K562 (cell line): Measurements from ENCODE around the gene TBP. TPM values are rescaled to one million over a fixed set of nuclear protein-coding genes. Genes with fewer than 3 reads are reported as not detected.

Source experiments
- ADNP ChIP-seq: fragments of 200-800 bp; sonication (Bioruptor generic); IDR thresholded peaks from 2 replicates; pipeline ENCODE4 v1.6.1; 2016; ENCODE audit warnings: missing genetic modification characterization, missing compliant biosample characterization
- ARID3B ChIP-seq: fragments of 250-450 bp; sonication (Bioruptor Pico); IDR thresholded peaks from 2 replicates; pipeline ENCODE4 v1.4.0; 2020; ENCODE audit warnings: borderline replicate concordance
- BDP1 ChIP-seq: IDR thresholded peaks from 3 replicates; pipeline ENCODE4 v1.6.1; 2011; ENCODE audit not compliant: insufficient read length, insufficient read depth
- FOXJ3 ChIP-seq: sonication (generic); formaldehyde crosslinking; IDR thresholded peaks from 2 replicates; pipeline ENCODE4 v1.4.0; 2020; ENCODE audit warnings: mild to moderate bottlenecking, missing genetic modification reagents
- FUS ChIP-seq: fragments of 200-400 bp; formaldehyde crosslinking; optimal IDR thresholded peaks from 2 replicates; pipeline ENCODE3; 2017; ENCODE audit warnings: low read depth, low read length
- HMGN3 ChIP-seq: IDR thresholded peaks from 2 replicates; pipeline ENCODE4 v1.6.1; 2011; ENCODE audit warnings: borderline replicate concordance, low read depth, mild to moderate bottlenecking, mixed read lengths, low read length; ENCODE audit not compliant: insufficient read length; ENCODE audit errors: extremely low read depth
- NCOA6 ChIP-seq: fragments of 450-650 bp; IDR thresholded peaks from 2 replicates; pipeline ENCODE4 v1.6.1; 2017; ENCODE audit warnings: mild to moderate bottlenecking
- NFIX ChIP-seq: fragments of 250-450 bp; sonication (Bioruptor Pico); IDR thresholded peaks from 2 replicates; pipeline ENCODE4 v1.4.0; 2020; ENCODE audit warnings: low read depth, mild to moderate bottlenecking, moderate library complexity
- POLR2A ChIP-seq: fragments of 450-650 bp; conservative IDR thresholded peaks from 2 replicates; pipeline ENCODE4 v1.6.1; 2016
- PPARD ChIP-seq: fragments of 250-450 bp; sonication (Bioruptor Pico); IDR thresholded peaks from 2 replicates; pipeline ENCODE4 v1.8.0; 2022; ENCODE audit warnings: inconsistent platforms, mild to moderate bottlenecking, moderate library complexity
- TCFL5 ChIP-seq: fragments of 250-450 bp; sonication (Bioruptor Pico); conservative IDR thresholded peaks from 2 replicates; pipeline ENCODE4 v1.6.1; 2021; ENCODE audit warnings: mild to moderate bottlenecking, moderate library complexity, matching md5 sums
- TFE3 ChIP-seq: fragments of 450-650 bp; formaldehyde crosslinking; IDR thresholded peaks from 2 replicates; pipeline ENCODE4 v1.4.0; 2020; ENCODE audit warnings: mild to moderate bottlenecking, mixed read lengths
- THRA ChIP-seq: fragments of 450-650 bp; IDR thresholded peaks from 2 replicates; pipeline ENCODE4 v1.6.1; 2017; ENCODE audit warnings: mild to moderate bottlenecking, moderate library complexity
- ZNF232 ChIP-seq: sonication (generic); formaldehyde crosslinking; IDR thresholded peaks from 2 replicates; pipeline ENCODE4 v1.8.0; 2022; ENCODE audit warnings: mild to moderate bottlenecking, missing genetic modification reagents
- ZNF445 ChIP-seq: fragments of 250-450 bp; sonication (Bioruptor Pico); IDR thresholded peaks from 2 replicates; pipeline ENCODE4 v1.4.0; 2020; ENCODE audit warnings: low read depth, mild to moderate bottlenecking, moderate library complexity
- ZNF583 ChIP-seq: fragments of 250-450 bp; sonication (Bioruptor Pico); IDR thresholded peaks from 2 replicates; pipeline ENCODE4 v1.4.0; 2020
- ZNF644 ChIP-seq: fragments of 200-800 bp; sonication (Bioruptor generic); IDR thresholded peaks from 2 replicates; pipeline ENCODE4 v1.6.1; 2016; ENCODE audit warnings: low read depth, missing genetic modification characterization, missing compliant biosample characterization
- ZNF668 ChIP-seq: fragments of 250-450 bp; sonication (Bioruptor Pico); IDR thresholded peaks from 2 replicates; pipeline ENCODE4 v1.8.0; 2022; ENCODE audit warnings: mild to moderate bottlenecking, inconsistent platforms
- ZNF830 ChIP-seq: fragments of 250-450 bp; sonication (Bioruptor Pico); IDR thresholded peaks from 2 replicates; pipeline ENCODE4 v1.5.0; 2021; ENCODE audit warnings: mild to moderate bottlenecking
- ZZZ3 ChIP-seq: fragments of 450-650 bp; IDR thresholded peaks from 2 replicates; pipeline ENCODE4 v1.6.1; 2016; ENCODE audit warnings: antibody characterized with exemption, mild to moderate bottlenecking, moderate library complexity
- polyA plus RNA-seq, 8 experiments: library from polyadenylated mRNA; depleted of rRNA in 4 of 8; stranded (reverse) in 5 of 8; unstranded in 3 of 8; fragments of >200 nt; fragmentation: Nextera tagmentation in 2 of 8; fragmentation: Illumina TruSeq in 1 of 8; extraction: Ambion mirVana in 2 of 8; extraction: Trizol in 1 of 8; gene quantifications; 2 replicates each; pipeline versions ENCODE4 v1.2.1 to v1.2.3, GENCODE V29; 2011 to 2014; ENCODE audit warnings: inconsistent platforms in 1 of 8, missing spikeins in 1 of 8
- total RNA-seq, 7 experiments: library from RNA; depleted of rRNA in 6 of 7; stranded (reverse); fragments of >200 nt in 6 of 7; fragmentation: Illumina TruSeq in 2 of 7; extraction: Trizol in 2 of 7; gene quantifications; 2 replicates each; pipeline versions ENCODE4 v1.2.1 to v1.2.3, GENCODE V29; 2011 to 2021; ENCODE audit warnings: low replicate concordance in 1 of 7
- TF ChIP-seq, protein P1 (sequence below): fragments of 200-800 bp; sonication (Bioruptor generic); IDR thresholded peaks from 2 replicates; pipeline ENCODE4 v1.6.1; 2017; ENCODE audit warnings: missing genetic modification characterization, missing compliant biosample characterization
- TF ChIP-seq, protein P2 (sequence below): fragments of 450-650 bp; IDR thresholded peaks from 2 replicates; pipeline ENCODE4 v1.6.1; 2018; ENCODE audit warnings: mild to moderate bottlenecking, low read depth; ENCODE audit not compliant: partially characterized antibody

The TBP gene
- total and polyA plus RNA-seq, 9 of the 15 experiments (the other 6 are each of a cell fraction or from before 2014, with no cell fraction given): 28.5 to 86.1 (median 39.5) TPM

DNA sequence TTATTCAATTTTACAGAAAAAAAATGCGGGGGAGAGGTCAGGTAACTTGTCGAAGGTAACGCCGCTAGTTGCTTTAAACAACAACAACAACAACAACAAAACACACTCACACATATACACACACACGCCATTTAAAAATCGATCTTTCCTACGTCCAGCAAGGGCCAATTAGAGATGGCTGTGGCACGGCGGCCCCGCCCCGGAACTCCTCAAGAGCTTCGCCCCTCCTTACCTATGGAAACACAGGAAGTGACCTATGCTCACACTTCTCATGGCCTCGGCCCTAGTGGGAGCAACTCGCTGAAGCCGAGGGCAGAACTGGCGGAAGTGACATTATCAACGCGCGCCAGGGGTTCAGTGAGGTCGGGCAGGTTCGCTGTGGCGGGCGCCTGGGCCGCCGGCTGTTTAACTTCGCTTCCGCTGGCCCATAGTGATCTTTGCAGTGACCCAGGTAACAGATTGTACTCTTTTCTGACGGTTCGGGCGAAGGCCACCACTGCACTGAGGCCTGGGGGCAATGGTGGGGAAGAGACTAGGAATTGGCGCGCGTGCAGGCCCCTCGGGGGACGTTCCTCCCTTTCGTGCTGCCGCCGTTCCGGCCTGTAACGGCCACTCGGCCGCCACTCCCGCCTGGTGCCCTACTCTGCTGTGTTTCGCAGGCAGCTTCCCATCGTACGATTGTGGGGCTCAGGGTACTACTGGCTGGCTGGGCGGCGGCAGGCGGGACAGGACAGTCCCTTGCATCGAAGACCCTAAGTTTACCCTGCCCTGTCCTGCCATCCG, at the start of gene TBP (continued):
- TF ChIP-seq, protein P1, sequence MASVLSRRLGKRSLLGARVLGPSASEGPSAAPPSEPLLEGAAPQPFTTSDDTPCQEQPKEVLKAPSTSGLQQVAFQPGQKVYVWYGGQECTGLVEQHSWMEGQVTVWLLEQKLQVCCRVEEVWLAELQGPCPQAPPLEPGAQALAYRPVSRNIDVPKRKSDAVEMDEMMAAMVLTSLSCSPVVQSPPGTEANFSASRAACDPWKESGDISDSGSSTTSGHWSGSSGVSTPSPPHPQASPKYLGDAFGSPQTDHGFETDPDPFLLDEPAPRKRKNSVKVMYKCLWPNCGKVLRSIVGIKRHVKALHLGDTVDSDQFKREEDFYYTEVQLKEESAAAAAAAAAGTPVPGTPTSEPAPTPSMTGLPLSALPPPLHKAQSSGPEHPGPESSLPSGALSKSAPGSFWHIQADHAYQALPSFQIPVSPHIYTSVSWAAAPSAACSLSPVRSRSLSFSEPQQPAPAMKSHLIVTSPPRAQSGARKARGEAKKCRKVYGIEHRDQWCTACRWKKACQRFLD: no peak
- TF ChIP-seq ZNF668 (CRISPR knock-in tag) (no peak), THRA (no peak), ARID3B (no peak), TCFL5 (no peak), ZNF232 (CRISPR knock-in tag) (no peak), ZNF583 (CRISPR knock-in tag) (peak; percentile 22), TFE3 (CRISPR knock-in tag) (no peak), ADNP (tag) (no peak), NFIX (CRISPR knock-in tag) (no peak), HMGN3 (no peak), BDP1 (no peak), ZZZ3 (no peak), PPARD (no peak), FUS (no peak), FOXJ3 (CRISPR knock-in tag) (no peak), ZNF644 (tag) (no peak), ZNF830 (no peak), NCOA6 (no peak), POLR2A (peak; percentile 91), ZNF445 (no peak)
- TF ChIP-seq, protein P2, sequence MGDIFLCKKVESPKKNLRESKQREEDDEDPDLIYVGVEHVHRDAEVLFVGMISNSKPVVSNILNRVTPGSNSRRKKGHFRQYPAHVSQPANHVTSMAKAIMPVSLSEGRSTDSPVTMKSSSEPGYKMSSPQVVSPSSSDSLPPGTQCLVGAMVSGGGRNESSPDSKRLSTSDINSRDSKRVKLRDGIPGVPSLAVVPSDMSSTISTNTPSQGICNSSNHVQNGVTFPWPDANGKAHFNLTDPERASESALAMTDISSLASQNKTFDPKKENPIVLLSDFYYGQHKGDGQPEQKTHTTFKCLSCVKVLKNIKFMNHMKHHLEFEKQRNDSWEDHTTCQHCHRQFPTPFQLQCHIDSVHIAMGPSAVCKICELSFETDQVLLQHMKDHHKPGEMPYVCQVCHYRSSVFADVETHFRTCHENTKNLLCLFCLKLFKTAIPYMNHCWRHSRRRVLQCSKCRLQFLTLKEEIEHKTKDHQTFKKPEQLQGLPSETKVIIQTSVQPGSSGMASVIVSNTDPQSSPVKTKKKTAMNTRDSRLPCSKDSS: no peak
